GM23338 (cell line): ENCODE results near the gene SLC37A2. TPM values are rescaled to one million over a fixed set of nuclear protein-coding genes. Genes with fewer than 3 reads are reported as not detected.

ENCODE experiments used
- ATAC-seq: fragments of 200-7000 bp; cut with Tn5 transposase; 3 replicates; pipeline ENCODE4 v1.9.1; 2020
- DNase-seq: peaks from one replicate; pipeline ENCODE4 v3.0.0-alpha.2; 2015; ENCODE audit warnings: low spot score
- H2AFZ ChIP-seq: fragments of 200-600 bp; sonication (generic); 2 replicates; pipeline ENCODE4 v1.8.0; 2016; ENCODE audit warnings: antibody characterized with exemption, mild to moderate bottlenecking, moderate library complexity
- H3F3A ChIP-seq: fragments of 200-600 bp; sonication (generic); replicated peaks from 2 replicates; pipeline ENCODE4 v1.8.0; 2017; ENCODE audit warnings: antibody characterized with exemption, mixed run types, low read depth
- H3K27ac ChIP-seq: fragments of 200-600 bp; sonication (generic); 2 replicates; pipeline ENCODE4 v1.6.1; 2016; ENCODE audit warnings: low read depth
- H3K27me3 ChIP-seq: fragments of 200-600 bp; sonication (generic); 2 replicates; pipeline ENCODE4 v1.8.0; 2016; ENCODE audit warnings: mild to moderate bottlenecking, mixed run types, moderate library complexity; ENCODE audit not compliant: insufficient read depth
- H3K36me3 ChIP-seq: fragments of 200-600 bp; sonication (generic); 2 replicates; pipeline ENCODE4 v1.8.0; 2016; ENCODE audit warnings: mild to moderate bottlenecking; ENCODE audit not compliant: insufficient read depth
- H3K4me1 ChIP-seq: fragments of 200-600 bp; sonication (generic); 2 replicates; pipeline ENCODE4 v1.8.0; 2016; ENCODE audit warnings: mild to moderate bottlenecking, moderate library complexity; ENCODE audit not compliant: insufficient read depth
- H3K4me2 ChIP-seq: fragments of 200-600 bp; sonication (generic); 2 replicates; pipeline ENCODE4 v1.7.1; 2017; ENCODE audit warnings: mixed run types
- H3K4me3 ChIP-seq: fragments of 200-600 bp; sonication (generic); 2 replicates; pipeline ENCODE4 v1.6.1; 2016; ENCODE audit warnings: mixed run types
- H3K79me2 ChIP-seq: fragments of 200-600 bp; sonication (generic); replicated peaks from 2 replicates; pipeline ENCODE4 v1.8.0; 2017; ENCODE audit warnings: mild to moderate bottlenecking; ENCODE audit not compliant: insufficient read depth
- H3K9me2 ChIP-seq: fragments of 200-600 bp; sonication (generic); 2 replicates; pipeline ENCODE4 v1.8.0; 2017; ENCODE audit not compliant: insufficient read depth
- H4K20me1 ChIP-seq: fragments of 200-600 bp; sonication (generic); replicated peaks from 2 replicates; pipeline ENCODE4 v1.8.0; 2017; ENCODE audit warnings: mild to moderate bottlenecking; ENCODE audit not compliant: insufficient read depth
- H3K27ac Mint-ChIP-seq: 2 replicates; pipeline ENCODE4 v1.8.0; 2020; ENCODE audit warnings: inconsistent platforms, mild to moderate bottlenecking, moderate library complexity, mixed read lengths
- H3K27me3 Mint-ChIP-seq: 3 replicates; pipeline ENCODE4 v1.8.0; 2022; ENCODE audit warnings: low read depth, mild to moderate bottlenecking, moderate library complexity, mixed read lengths, inconsistent platforms; ENCODE audit not compliant: insufficient read depth, poor library complexity
- H3K36me3 Mint-ChIP-seq: 3 replicates; pipeline ENCODE4 v1.8.0; 2021; ENCODE audit warnings: low read depth, mild to moderate bottlenecking, inconsistent platforms, moderate library complexity, mixed read lengths
- H3K4me1 Mint-ChIP-seq: 3 replicates; pipeline ENCODE4 v1.8.0; 2020; ENCODE audit warnings: mild to moderate bottlenecking, inconsistent platforms, mixed read lengths
- H3K4me3 Mint-ChIP-seq: 3 replicates; pipeline ENCODE4 v1.8.0; 2021; ENCODE audit warnings: moderate library complexity, mild to moderate bottlenecking, inconsistent platforms, mixed read lengths
- H3K9me3 Mint-ChIP-seq: 3 replicates; pipeline ENCODE4 v1.8.0; 2020; ENCODE audit warnings: moderate library complexity, mild to moderate bottlenecking, inconsistent platforms, mixed read lengths
- CREB1 ChIP-seq: fragments of 250-450 bp; sonication (Bioruptor Pico); IDR thresholded peaks from 2 replicates; pipeline ENCODE4 v1.5.0; 2020; ENCODE audit warnings: low read depth, mild to moderate bottlenecking, moderate library complexity
- EZH2 ChIP-seq: fragments of 200-600 bp; sonication (generic); IDR thresholded peaks from one replicate; pipeline ENCODE4 v1.8.0; 2017; ENCODE audit warnings: antibody characterized with exemption, mild to moderate bottlenecking, low read depth; ENCODE audit not compliant: unreplicated experiment
- EZH2phosphoT487 ChIP-seq: fragments of 200-600 bp; sonication (generic); IDR thresholded peaks from one replicate; pipeline ENCODE4 v1.8.1; 2018; ENCODE audit warnings: antibody characterized with exemption; ENCODE audit not compliant: unreplicated experiment
- JUNB ChIP-seq: IDR thresholded peaks from one replicate; pipeline ENCODE4 v1.6.1; 2016; ENCODE audit warnings: antibody characterized with exemption; ENCODE audit not compliant: unreplicated experiment
- NANOG ChIP-seq: IDR thresholded peaks from 2 replicates; pipeline ENCODE4 v1.6.1; 2016; ENCODE audit warnings: antibody characterized with exemption, borderline replicate concordance
- REST ChIP-seq: IDR thresholded peaks from one replicate; pipeline ENCODE4 v1.6.1; 2018; ENCODE audit warnings: antibody characterized with exemption; ENCODE audit not compliant: unreplicated experiment
- STAT1 ChIP-seq: IDR thresholded peaks from one replicate; pipeline ENCODE4 v1.6.1; 2016; ENCODE audit warnings: antibody characterized with exemption; ENCODE audit not compliant: unreplicated experiment
- ZNF331 ChIP-seq: fragments of 250-450 bp; sonication (Bioruptor Pico); IDR thresholded peaks from 2 replicates; pipeline ENCODE4 v1.5.0; 2020; ENCODE audit warnings: low read depth, mild to moderate bottlenecking, moderate library complexity
- polyA plus RNA-seq: library from polyadenylated mRNA; unstranded; fragments of >200 nt; fragmentation: Nextera tagmentation; extraction: Ambion mirVana; gene quantifications from 2 replicates; pipeline ENCODE4 v1.2.1, GENCODE V29; 2016
- total RNA-seq: library from RNA; depleted of rRNA; stranded (reverse); fragments of >200 nt; shearing (Covaris generic); gene quantifications from 2 replicates; pipeline ENCODE4 v1.2.3, GENCODE V29; 2014
- TF ChIP-seq, protein P1 (sequence below): IDR thresholded peaks from 2 replicates; pipeline ENCODE4 v1.6.1; 2016; ENCODE audit warnings: antibody characterized with exemption
- TF ChIP-seq, protein P2 (sequence below), 2 experiments: fragments of 200-600 bp in 1 of 2; sonication (generic) in 1 of 2; conservative IDR thresholded peaks; 2 replicates each; pipeline versions ENCODE4 v1.5.1 to v1.6.1; 2016 to 2017; ENCODE audit warnings: antibody characterized with exemption in 2 of 2, low read depth in 2 of 2, mild to moderate bottlenecking in 2 of 2, moderate library complexity in 1 of 2

The SLC37A2 gene
- total and polyA plus RNA-seq, 2 experiments from 2014 or later = 0.40 to 1.6 TPM

DNA sequence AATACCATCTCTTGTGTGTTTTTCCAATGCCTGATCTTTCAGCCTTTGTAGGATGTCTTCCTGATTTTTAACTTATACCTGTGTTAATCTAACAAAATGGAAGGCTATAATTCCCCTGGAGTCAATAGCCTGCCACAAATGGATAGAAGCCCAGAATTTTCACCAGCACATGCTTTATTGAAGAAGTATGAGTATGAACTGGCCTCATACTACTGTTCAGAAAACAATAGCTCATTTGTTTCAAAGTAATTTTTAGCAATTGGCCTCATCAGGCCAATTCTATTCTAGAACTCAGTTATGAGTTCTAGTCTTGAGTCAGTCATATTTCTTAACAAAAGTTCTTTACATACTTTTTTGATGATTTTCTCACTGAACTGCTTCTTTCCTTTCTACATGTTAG lies 40.6 kb upstream of the SLC37A2 start (continued):
- TF ChIP-seq REST = no peak
- no peak for TF ChIP-seq STAT1
- TF ChIP-seq EZH2 = no peak
- TF ChIP-seq, protein P1, sequence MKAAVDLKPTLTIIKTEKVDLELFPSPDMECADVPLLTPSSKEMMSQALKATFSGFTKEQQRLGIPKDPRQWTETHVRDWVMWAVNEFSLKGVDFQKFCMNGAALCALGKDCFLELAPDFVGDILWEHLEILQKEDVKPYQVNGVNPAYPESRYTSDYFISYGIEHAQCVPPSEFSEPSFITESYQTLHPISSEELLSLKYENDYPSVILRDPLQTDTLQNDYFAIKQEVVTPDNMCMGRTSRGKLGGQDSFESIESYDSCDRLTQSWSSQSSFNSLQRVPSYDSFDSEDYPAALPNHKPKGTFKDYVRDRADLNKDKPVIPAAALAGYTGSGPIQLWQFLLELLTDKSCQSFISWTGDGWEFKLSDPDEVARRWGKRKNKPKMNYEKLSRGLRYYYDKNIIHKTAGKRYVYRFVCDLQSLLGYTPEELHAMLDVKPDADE = no peak
- no peak for TF ChIP-seq JUNB
- no peak for TF ChIP-seq ZNF331 (CRISPR knock-in tag)

- DNase-seq = peak; percentile 17
- H3K27ac Mint-ChIP-seq = no peak overlapping the region
- no peaks in the 10 kb centered on the region for H3K4me1 ChIP-seq
- TF ChIP-seq NANOG (no peak), JUNB (no peak), EZH2phosphoT487 (no peak), CREB1 (CRISPR knock-in tag) (no peak), STAT1 (no peak), REST (no peak)
- TF ChIP-seq, protein P1 = no peak
- TF ChIP-seq, protein P2, sequence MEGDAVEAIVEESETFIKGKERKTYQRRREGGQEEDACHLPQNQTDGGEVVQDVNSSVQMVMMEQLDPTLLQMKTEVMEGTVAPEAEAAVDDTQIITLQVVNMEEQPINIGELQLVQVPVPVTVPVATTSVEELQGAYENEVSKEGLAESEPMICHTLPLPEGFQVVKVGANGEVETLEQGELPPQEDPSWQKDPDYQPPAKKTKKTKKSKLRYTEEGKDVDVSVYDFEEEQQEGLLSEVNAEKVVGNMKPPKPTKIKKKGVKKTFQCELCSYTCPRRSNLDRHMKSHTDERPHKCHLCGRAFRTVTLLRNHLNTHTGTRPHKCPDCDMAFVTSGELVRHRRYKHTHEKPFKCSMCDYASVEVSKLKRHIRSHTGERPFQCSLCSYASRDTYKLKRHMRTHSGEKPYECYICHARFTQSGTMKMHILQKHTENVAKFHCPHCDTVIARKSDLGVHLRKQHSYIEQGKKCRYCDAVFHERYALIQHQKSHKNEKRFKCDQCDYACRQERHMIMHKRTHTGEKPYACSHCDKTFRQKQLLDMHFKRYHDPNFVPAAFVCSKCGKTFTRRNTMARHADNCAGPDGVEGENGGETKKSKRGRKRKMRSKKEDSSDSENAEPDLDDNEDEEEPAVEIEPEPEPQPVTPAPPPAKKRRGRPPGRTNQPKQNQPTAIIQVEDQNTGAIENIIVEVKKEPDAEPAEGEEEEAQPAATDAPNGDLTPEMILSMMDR (conservative IDR thresholded peaks at IDR 0.05; ENCODE audit: low read depth in 2 of 2) = no peak
These were observed 37.1 kb upstream of the SLC37A2 start for GRCh38 chr11:125025968-125026367.

More at GRCh38 chr11:125025968-125026367, 37.1 kb upstream of the SLC37A2 start:
- H3K4me3 Mint-ChIP-seq = no peak overlapping the region
- H3K9me3 Mint-ChIP-seq = no peaks in the 10 kb centered on the region
- peak; percentile 72 for ATAC-seq
- peaks cover 2% of the 10 kb centered on the region for H3K27me3 Mint-ChIP-seq
- Histone ChIP-seq H3K27ac (no peak overlapping the region), H3K9me2 (peaks cover 7% of the 10 kb centered on the region; the same call in 1 of the 2 replicates), H3K36me3 (no peaks in the 10 kb centered on the region), H3F3A (no peaks in the 10 kb centered on the region), H3K79me2 (no peaks in the 10 kb centered on the region), H3K27me3 (no peaks in the 10 kb centered on the region), H3K4me2 (no peak overlapping the region), H3K4me3 (no peak overlapping the region), H2AFZ (no peak overlapping the region), H4K20me1 (no peaks in the 10 kb centered on the region)
- H3K36me3 Mint-ChIP-seq = no peaks in the 10 kb centered on the region
- H3K4me1 Mint-ChIP-seq = peaks cover 2% of the 10 kb centered on the region; the same call in 1 of the 3 replicates
